G401 (cell line): ENCODE measurements around the gene GPC6. TPM values are rescaled to one million over a fixed set of nuclear protein-coding genes. Genes with fewer than 3 reads are reported as not detected.
A peak's percentile ranks its signal among the peaks of the same experiment; 100 is the strongest.

Experiments used
- DNase-seq: peaks from one replicate; pipeline ENCODE4 v3.0.0-alpha.2; 2015; ENCODE audit warnings: low spot score
- in situ Hi-C: cut with HindIII; loops from 2 replicates; pipeline ENCODE4 v1.10.0; 2016; ENCODE audit warnings: low sequenced_read_pairs, mixed read lengths
- total RNA-seq: library from RNA; depleted of rRNA; stranded (reverse); fragments of >200 nt; shearing (Covaris generic); gene quantifications from 2 replicates; pipeline ENCODE4 v1.2.3, GENCODE V29; 2014

GPC6 gene
- total RNA-seq, 1 experiment from 2014 or later, result 2.1 TPM

GRCh38 chr13:94122300-94122915 lies 895.8 kb downstream of the GPC6 start:
- DNase-seq, result no peak

DNA sequence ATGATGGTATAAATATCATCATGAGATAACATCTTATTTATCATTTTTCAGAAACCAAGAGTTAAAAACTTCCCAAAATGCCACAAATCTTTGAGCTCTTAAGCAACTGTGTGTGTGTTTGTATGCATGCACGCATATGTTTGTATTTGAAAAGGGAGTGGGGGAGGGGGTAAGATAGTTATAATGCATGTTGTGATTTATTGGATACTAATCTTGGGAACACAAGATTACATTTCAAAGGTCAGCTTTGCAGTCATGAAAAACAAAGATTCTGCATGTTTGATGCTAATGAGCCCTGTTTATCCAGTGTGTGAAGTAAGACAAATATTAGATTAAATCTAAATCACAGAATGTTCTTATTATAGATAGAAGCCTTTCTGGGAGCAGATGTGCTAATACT lies 897.0 kb downstream of the GPC6 start:
- DNase-seq, result no peak
- in situ Hi-C loops, result no loop called here

More at GRCh38 chr13:94122300-94122915, 895.8 kb downstream of the GPC6 start:
- in situ Hi-C loops, result no loop called here

DNA sequence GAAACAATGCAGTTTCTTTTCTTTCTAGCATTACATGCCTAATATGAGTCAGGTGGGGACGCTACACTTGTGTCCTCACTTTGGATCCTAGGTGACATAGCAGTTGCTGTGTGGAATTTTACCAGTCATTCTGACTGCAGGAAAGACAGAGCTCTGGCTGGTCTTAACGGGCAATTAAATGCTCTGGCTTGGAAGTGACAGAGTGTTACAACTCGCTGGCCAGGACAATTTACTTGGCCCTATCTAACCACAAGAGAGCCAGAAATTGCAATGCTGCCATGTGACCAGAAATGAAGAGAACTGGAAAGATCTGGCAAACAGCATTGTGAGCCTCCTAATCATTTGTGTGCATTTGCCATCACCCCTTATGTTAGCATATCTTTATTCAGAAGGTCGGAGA lies 901.8 kb downstream of the GPC6 start:
- in situ Hi-C loops, result no loop called here
- DNase-seq, result peak; percentile 37

DNA sequence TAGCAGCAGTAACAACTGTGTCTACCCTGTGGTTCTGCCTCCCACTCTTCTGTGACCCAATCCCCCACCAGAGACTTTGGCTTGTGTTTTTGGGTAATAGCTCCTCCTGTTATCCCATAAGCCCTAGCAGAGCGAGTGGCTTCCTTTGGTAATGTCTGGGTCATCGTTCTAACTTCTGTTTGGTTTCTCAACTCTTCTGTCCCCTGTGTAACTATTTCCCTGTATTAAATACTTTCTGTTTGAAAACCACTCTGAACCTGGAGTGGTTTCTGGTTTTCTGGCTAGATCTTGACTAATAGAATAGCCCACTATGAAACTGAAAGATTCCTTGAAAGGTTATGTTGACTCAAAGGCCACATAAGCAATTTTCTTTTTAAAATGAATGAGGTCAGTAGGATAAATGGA lies 902.9 kb downstream of the GPC6 start:
- in situ Hi-C loops, result no loop called here
- DNase-seq, result no peak

GRCh38 chr13:94138831-94139230 lies 912.2 kb downstream of the GPC6 start:
- in situ Hi-C loops, result no loop called here
- no peak for DNase-seq

GRCh38 chr13:94139393-94139995 lies 912.9 kb downstream of the GPC6 start:
- DNase-seq, result no peak
- in situ Hi-C loops, result no loop called here

- no peak for DNase-seq
- in situ Hi-C loops, result no loop called here
Observed at GRCh38 chr13:94140027-94140426, 913.4 kb downstream of the GPC6 start.

DNA sequence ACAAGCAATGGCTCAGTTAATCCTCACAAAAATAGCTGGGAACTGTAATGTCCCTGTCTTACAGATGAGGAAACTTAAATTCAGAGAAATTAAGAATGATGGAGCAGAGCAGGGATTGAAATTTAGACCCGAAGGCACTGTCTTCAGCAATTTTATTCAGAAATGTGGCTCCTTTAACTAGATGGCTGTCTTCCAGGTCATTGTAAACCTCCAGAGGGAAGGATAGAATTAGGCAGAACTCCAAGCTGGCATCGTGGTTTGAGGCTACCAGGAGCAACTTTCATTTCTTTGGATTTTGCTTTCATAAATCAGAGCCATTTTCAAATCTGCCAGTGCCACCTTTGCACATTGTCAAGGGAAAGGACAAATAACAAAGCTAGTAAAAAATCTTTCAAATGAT lies 913.9 kb downstream of the GPC6 start:
- in situ Hi-C loops, result no loop called here
- no peak for DNase-seq

GRCh38 chr13:94143624-94144350 lies 917.2 kb downstream of the GPC6 start:
- in situ Hi-C loops, result no loop called here
- DNase-seq, result no peak

- in situ Hi-C loops, result no loop called here
- DNase-seq, result no peak
Observed at GRCh38 chr13:94145966-94146365, 919.4 kb downstream of the GPC6 start.

- in situ Hi-C loops, result no loop called here
- DNase-seq, result no peak
Observed at GRCh38 chr13:94153586-94153985, 927.0 kb downstream of the GPC6 start.

DNA sequence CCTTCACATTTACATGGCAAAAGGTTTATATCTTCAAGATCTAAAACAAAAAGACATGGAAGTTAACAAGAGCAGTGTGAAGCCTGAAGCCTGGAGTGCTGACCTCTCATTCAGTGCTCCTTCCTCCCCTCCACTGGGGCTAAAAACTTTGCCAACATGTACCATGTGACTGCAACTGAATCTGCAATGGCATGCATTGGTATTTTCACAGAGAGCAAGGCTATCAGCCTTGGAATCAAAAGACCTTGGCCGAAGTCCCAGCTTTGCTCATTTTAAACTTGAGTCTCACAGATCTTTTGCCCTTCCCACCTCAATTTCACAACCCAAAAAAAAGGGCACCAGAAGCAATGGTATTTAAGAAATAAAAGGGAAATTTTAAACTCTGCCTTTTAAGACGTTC lies 927.8 kb downstream of the GPC6 start:
- in situ Hi-C loops, result no loop called here
- no peak for DNase-seq

- in situ Hi-C loops, result no loop called here
- no peak for DNase-seq
Observed at GRCh38 chr13:94157705-94158218, 931.2 kb downstream of the GPC6 start.

GRCh38 chr13:94160875-94161274 lies 934.3 kb downstream of the GPC6 start:
- in situ Hi-C loops, result no loop called here

DNA sequence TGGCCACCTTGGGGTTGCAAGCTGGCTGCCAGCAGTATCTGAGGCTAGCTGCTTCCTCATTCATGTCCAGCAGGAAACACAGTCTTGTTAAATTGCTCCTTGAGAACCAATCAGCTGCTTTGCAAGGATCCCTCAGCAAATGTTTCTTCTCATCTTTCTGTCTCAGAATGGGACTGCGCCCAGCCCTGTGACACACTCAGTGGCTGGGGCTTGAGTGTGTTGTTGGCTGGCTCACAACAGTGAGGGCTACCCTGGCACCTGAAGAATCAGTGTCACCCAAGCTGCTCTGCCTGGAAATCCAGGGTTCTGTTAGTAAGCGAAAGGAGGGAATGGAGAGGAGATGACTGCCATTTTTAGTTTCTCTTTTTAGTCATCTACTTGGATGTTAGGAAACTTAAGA lies 935.7 kb downstream of the GPC6 start:
- DNase-seq, result no peak
- in situ Hi-C loops, result no loop called here

More at GRCh38 chr13:94160875-94161274, 934.3 kb downstream of the GPC6 start:
- no peak for DNase-seq

DNA sequence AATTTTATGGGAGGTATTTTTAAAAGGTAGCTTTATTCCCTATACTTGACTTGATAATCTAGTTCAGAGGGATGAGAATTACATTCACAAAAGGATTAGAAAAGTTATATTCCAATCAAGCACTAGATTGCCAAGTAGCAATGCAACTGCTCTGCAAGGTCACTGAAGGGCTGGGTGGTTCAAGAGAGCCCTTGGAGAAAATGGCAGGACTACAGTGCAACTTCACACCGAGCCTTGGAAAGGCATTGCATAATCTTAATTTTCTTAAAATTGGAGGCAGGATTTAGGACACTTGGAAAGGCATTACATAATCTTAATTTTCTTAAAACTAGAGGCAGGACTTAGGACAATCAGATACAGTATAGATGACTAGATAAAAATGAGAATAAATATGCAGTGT lies 936.9 kb downstream of the GPC6 start:
- no peak for DNase-seq
- in situ Hi-C loops, result no loop called here

GRCh38 chr13:94168783-94169453 lies 942.3 kb downstream of the GPC6 start:
- DNase-seq, result no peak
- in situ Hi-C loops, result no loop called here

DNA sequence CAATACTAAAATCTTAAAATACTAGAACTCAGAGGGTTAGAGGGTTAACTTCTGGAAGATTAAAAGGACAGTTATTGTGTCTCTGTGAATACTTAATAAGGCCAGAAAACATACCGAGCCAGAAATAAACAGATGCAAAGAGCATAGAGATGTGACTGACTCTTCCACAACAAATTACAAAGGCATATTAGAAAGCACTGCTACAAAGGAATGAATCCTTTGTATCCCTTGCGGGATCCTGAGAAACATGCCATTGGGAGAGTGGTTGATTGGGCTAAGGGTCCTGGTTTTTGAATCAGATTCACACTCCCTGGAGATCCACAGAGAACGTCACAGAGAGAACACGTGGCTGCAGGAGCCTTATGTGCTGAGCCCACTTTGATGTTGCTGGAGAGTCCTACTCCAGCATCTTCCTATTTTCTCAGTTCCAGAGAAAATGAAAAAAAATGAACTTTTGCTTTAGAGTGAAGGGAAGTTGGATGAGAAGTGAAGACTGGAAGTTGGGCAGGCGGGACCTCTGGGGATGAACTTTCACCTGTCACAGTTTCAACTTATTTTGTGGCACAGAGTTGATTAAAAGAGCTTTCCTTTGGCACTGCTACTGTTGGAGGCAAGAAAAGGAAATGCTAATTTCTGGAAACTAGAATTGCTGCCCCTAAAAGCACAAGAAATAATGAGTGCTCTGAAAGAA lies 943.0 kb downstream of the GPC6 start:
- no peak for DNase-seq

GRCh38 chr13:94170145-94170571 lies 943.6 kb downstream of the GPC6 start:
- DNase-seq, result no peak

More for the DNA sequence above, 943.0 kb downstream of the GPC6 start:
- in situ Hi-C loops, result no loop called here

More at GRCh38 chr13:94170145-94170571, 943.6 kb downstream of the GPC6 start:
- in situ Hi-C loops, result no loop called here
